Testis (tissue), 2 donors: Measurements from ENCODE around the gene LPAR3.

Experiments used
- CTCF ChIP-seq, 3 experiments: fragments of 450-650 bp in 2 of 3; fragments of 200-600 bp in 1 of 3; sonication (generic) in 1 of 3; IDR thresholded peaks; one replicate each; pipeline ENCODE4 v1.5.1; 2016 to 2019; ENCODE audit warnings: antibody characterized with exemption in 3 of 3, mild to moderate bottlenecking in 2 of 3, moderate library complexity in 1 of 3
- POLR2A ChIP-seq: fragments of 450-650 bp; IDR thresholded peaks from one replicate; pipeline ENCODE4 v1.6.1; 2017; ENCODE audit warnings: antibody characterized with exemption, mild to moderate bottlenecking, moderate library complexity

- TF ChIP-seq POLR2A (no peak), CTCF (IDR thresholded peaks at IDR 0.05) (no peak)
These were observed 48.8 kb upstream of the LPAR3 start for GRCh38 chr1:84941843-84942242.
